Measurements from ENCODE around the gene OR5D18. TPM values are rescaled to one million over a fixed set of nuclear protein-coding genes. Genes with fewer than 3 reads are reported as not detected.

The OR5D18 gene
- total RNA-seq, 1 experiment from 2014 or later, result not detected

GRCh38 chr11:55811067-55811466 is 8.4 kb upstream of the OR5D18 start, which contains the start of gene OR5L1:
Gene OR5L1 (plus strand): TSS chr11:55811367. CDS start chr11:55811467, 100 bp downstream.
- H3K27me3 Mint-ChIP-seq (ENCODE audit: low read depth), result peaks cover 7% of the 10 kb centered on the region
- ChIA-PET POLR2A (no interaction called here), CTCF (no interaction called here)
- no peak within 1 kb of the TSS for H3K27ac Mint-ChIP-seq
- no peak for DNase-seq (ENCODE audit: low spot score)
- H3K9me3 Mint-ChIP-seq, result peaks cover 76% of the 10 kb centered on the region
- no peak for ATAC-seq
- H3K4me1 Mint-ChIP-seq, result no peaks in the 10 kb centered on the region
- no peak within 1 kb of the TSS for H3K4me3 Mint-ChIP-seq
- TF ChIP-seq ZBTB21 (CRISPR knock-in tag; IDR thresholded peaks at IDR 0.05; ENCODE audit: borderline replicate concordance) (no peak), ZBTB43 (CRISPR knock-in tag; IDR thresholded peaks at IDR 0.05) (no peak), ZNF512 (CRISPR knock-in tag; IDR thresholded peaks at IDR 0.05; ENCODE audit: borderline replicate concordance) (no peak), MXD4 (CRISPR knock-in tag; IDR thresholded peaks at IDR 0.05; ENCODE audit: borderline replicate concordance) (no peak), MLX (CRISPR knock-in tag; IDR thresholded peaks at IDR 0.05) (no peak)
- peaks cover 63% of the 10 kb centered on the region for H3K36me3 Mint-ChIP-seq

GRCh38 chr11:55826919-55827318 is 7.5 kb downstream of the OR5D18 start, which contains the start of gene OR5L2:
Gene OR5L2 (plus strand): TSS chr11:55827219. CDS start chr11:55827219, 0 bp downstream.
- peaks cover 46% of the 10 kb centered on the region for H3K36me3 Mint-ChIP-seq
- DNase-seq (ENCODE audit: low spot score) (no peak), ATAC-seq (no peak)
- ChIA-PET POLR2A (no interaction called here), CTCF (no interaction called here)
- H3K27ac Mint-ChIP-seq, result no peak within 1 kb of the TSS
- peaks cover 8% of the 10 kb centered on the region; the same call in 1 of the 2 replicates for H3K27me3 Mint-ChIP-seq (ENCODE audit: low read depth)
- H3K4me1 Mint-ChIP-seq, result no peaks in the 10 kb centered on the region
- H3K9me3 Mint-ChIP-seq, result peaks cover 75% of the 10 kb centered on the region
- no peak within 1 kb of the TSS for H3K4me3 Mint-ChIP-seq
- TF ChIP-seq ZNF423 (CRISPR knock-in tag; IDR thresholded peaks at IDR 0.05) (no peak), CREM (CRISPR knock-in tag; IDR thresholded peaks at IDR 0.05) (no peak), JAZF1 (CRISPR knock-in tag; IDR thresholded peaks at IDR 0.05) (no peak), ERG (CRISPR knock-in tag; IDR thresholded peaks at IDR 0.05) (no peak), MYBL2 (CRISPR knock-in tag; IDR thresholded peaks at IDR 0.05) (no peak), GRHL2 (CRISPR knock-in tag; IDR thresholded peaks at IDR 0.05; ENCODE audit: insufficient replicate concordance, severe bottlenecking) (no peak), MAX (CRISPR knock-in tag; IDR thresholded peaks at IDR 0.05) (no peak), USF1 (CRISPR knock-in tag; IDR thresholded peaks at IDR 0.05) (no peak), NFE2L1 (CRISPR knock-in tag; IDR thresholded peaks at IDR 0.05) (no peak), ZNF396 (CRISPR knock-in tag; IDR thresholded peaks at IDR 0.05; ENCODE audit: borderline replicate concordance) (no peak), IRF2 (CRISPR knock-in tag; IDR thresholded peaks at IDR 0.05; ENCODE audit: borderline replicate concordance, low read depth) (no peak), AFF4 (CRISPR knock-in tag; IDR thresholded peaks at IDR 0.05; ENCODE audit: borderline replicate concordance) (no peak), SMAD3 (CRISPR knock-in tag; IDR thresholded peaks at IDR 0.05; ENCODE audit: borderline replicate concordance) (no peak), SMAD4 (CRISPR knock-in tag; IDR thresholded peaks at IDR 0.05) (no peak), ELF4 (CRISPR knock-in tag; IDR thresholded peaks at IDR 0.05; ENCODE audit: low read depth) (no peak)
